Mesendoderm (in vitro differentiated cells): ENCODE data around the gene FAM50B.

Source experiments
- DNase-seq: peaks from one replicate; pipeline ENCODE4 v3.0.0; 2013
- H2AK5ac ChIP-seq: 2 replicates; pipeline ENCODE4 v1.6.1; 2013; ENCODE audit warnings: low read length, inconsistent platforms
- H2BK120ac ChIP-seq: 2 replicates; pipeline ENCODE4 v1.6.1; 2013; ENCODE audit warnings: low read depth, mild to moderate bottlenecking, low read length, moderate library complexity, mixed read lengths
- H2BK15ac ChIP-seq: replicated peaks from 2 replicates; pipeline ENCODE4 v1.6.1; 2013; ENCODE audit warnings: low read depth, mild to moderate bottlenecking, moderate library complexity
- H2BK5ac ChIP-seq: 2 replicates; pipeline ENCODE4 v1.6.1; 2013; ENCODE audit warnings: low read length, inconsistent platforms
- H3K18ac ChIP-seq: 2 replicates; pipeline ENCODE4 v1.6.1; 2013; ENCODE audit warnings: mild to moderate bottlenecking, low read length, mixed read lengths
- H3K23ac ChIP-seq: one replicate; pipeline ENCODE4 v1.6.1; 2013; ENCODE audit warnings: low read length
- H3K27ac ChIP-seq: 2 replicates; pipeline ENCODE4 v1.5.1; 2013; ENCODE audit warnings: low read depth, mild to moderate bottlenecking, inconsistent platforms, low read length, moderate library complexity
- H3K27me3 ChIP-seq: 2 replicates; pipeline ENCODE4 v1.6.1; 2013; ENCODE audit warnings: low read length, control low read depth, mild to moderate bottlenecking, inconsistent platforms; ENCODE audit not compliant: insufficient read depth, poor library complexity
- H3K36me3 ChIP-seq: 2 replicates; pipeline ENCODE4 v1.6.1; 2013; ENCODE audit warnings: low read length, inconsistent platforms; ENCODE audit not compliant: control insufficient read depth, insufficient read depth
- H3K4ac ChIP-seq: one replicate; pipeline ENCODE4 v1.6.1; 2013; ENCODE audit warnings: low read depth, mild to moderate bottlenecking, low read length, moderate library complexity
- H3K4me1 ChIP-seq: 2 replicates; pipeline ENCODE4 v1.6.1; 2013; ENCODE audit warnings: low read depth, low read length, inconsistent platforms; ENCODE audit not compliant: control insufficient read depth
- H3K4me2 ChIP-seq: 2 replicates; pipeline ENCODE4 v1.6.1; 2013; ENCODE audit warnings: low read length
- H3K4me3 ChIP-seq: 2 replicates; pipeline ENCODE4 v1.5.1; 2013; ENCODE audit warnings: mild to moderate bottlenecking, low read length
- H3K56ac ChIP-seq: one replicate; pipeline ENCODE4 v1.6.1; 2013; ENCODE audit warnings: low read length
- H3K79me1 ChIP-seq: 2 replicates; pipeline ENCODE4 v1.6.1; 2013; ENCODE audit warnings: low read length, inconsistent platforms
- H3K79me2 ChIP-seq: 2 replicates; pipeline ENCODE4 v1.6.1; 2013; ENCODE audit warnings: mild to moderate bottlenecking, low read length; ENCODE audit not compliant: control insufficient read depth, insufficient read depth
- H3K9ac ChIP-seq: 2 replicates; pipeline ENCODE4 v1.6.1; 2013; ENCODE audit warnings: low read length, inconsistent platforms
- H4K5ac ChIP-seq: one replicate; pipeline ENCODE4 v1.6.1; 2013; ENCODE audit warnings: low read length
- H4K8ac ChIP-seq: one replicate; pipeline ENCODE4 v1.6.1; 2013; ENCODE audit warnings: low read depth, mild to moderate bottlenecking, control low read depth, low read length, moderate library complexity
- WGBS: extraction: QIAGEN DNeasy Blood & Tissue Kit; methylation state at CpG from one replicate; pipeline ENCODE4 v1.1.7; 2013; ENCODE audit warnings: low lambda C conversion rate, missing lambda C conversion rate; ENCODE audit not compliant: insufficient coverage; ENCODE audit errors: extremely low coverage; 5-methylcytosine and 5-hydroxymethylcytosine counted together

Gene FAM50B

GRCh38 chr6:3869284-3869631 lies 20.1 kb downstream of the FAM50B start:
- WGBS, result no CpG with 5 or more reads among the region's 3 CpGs
- H2BK120ac ChIP-seq, result no peak overlapping the region
- no peak overlapping the region for H2BK5ac ChIP-seq
- H3K27me3 ChIP-seq, result no peaks in the 10 kb centered on the region
- no peak overlapping the region for H3K9ac ChIP-seq
- H4K5ac ChIP-seq, result no peak overlapping the region
- no peaks in the 10 kb centered on the region for H3K4me1 ChIP-seq
- no peak overlapping the region for H3K4ac ChIP-seq
- no peak overlapping the region for H3K4me3 ChIP-seq
- H3K56ac ChIP-seq, result no peak overlapping the region
- H4K8ac ChIP-seq, result no peak overlapping the region
- no peak for DNase-seq
- H2AK5ac ChIP-seq, result no peak overlapping the region
- H3K18ac ChIP-seq, result no peak overlapping the region
- H3K36me3 ChIP-seq, result no peaks in the 10 kb centered on the region
- H3K27ac ChIP-seq, result no peak overlapping the region
- H3K79me2 ChIP-seq, result no peaks in the 10 kb centered on the region
- no peak overlapping the region for H2BK15ac ChIP-seq
- no peak overlapping the region for H3K23ac ChIP-seq
- no peaks in the 10 kb centered on the region for H3K79me1 ChIP-seq
- H3K4me2 ChIP-seq, result no peak overlapping the region

- no peak overlapping the region for H3K4me2 ChIP-seq
- no peak overlapping the region for H4K8ac ChIP-seq
- H3K27me3 ChIP-seq, result no peaks in the 10 kb centered on the region
- H2BK15ac ChIP-seq, result no peak overlapping the region
- no peaks in the 10 kb centered on the region for H3K36me3 ChIP-seq
- no peak overlapping the region for H2BK5ac ChIP-seq
- H3K27ac ChIP-seq, result no peak overlapping the region
- no peak overlapping the region for H2AK5ac ChIP-seq
- H3K79me2 ChIP-seq, result no peaks in the 10 kb centered on the region
- no peak overlapping the region for H3K4ac ChIP-seq
- H3K79me1 ChIP-seq, result no peaks in the 10 kb centered on the region
- no peak overlapping the region for H3K56ac ChIP-seq
- no peak overlapping the region for H3K23ac ChIP-seq
- H3K4me1 ChIP-seq, result no peaks in the 10 kb centered on the region
- H3K18ac ChIP-seq, result no peak overlapping the region
- DNase-seq, result no peak
- WGBS, result no CpG with 5 or more reads among the region's 16 CpGs
- H3K4me3 ChIP-seq, result no peak overlapping the region
- H3K9ac ChIP-seq, result no peak overlapping the region
- no peak overlapping the region for H2BK120ac ChIP-seq
- no peak overlapping the region for H4K5ac ChIP-seq
Observed at GRCh38 chr6:3869632-3870527, 20.7 kb downstream of the FAM50B start.

- Histone ChIP-seq H3K4me2 (no peak overlapping the region), H3K4ac (no peak overlapping the region), H3K9ac (no peak overlapping the region), H3K36me3 (no peaks in the 10 kb centered on the region), H2BK15ac (no peak overlapping the region), H3K56ac (no peak overlapping the region), H2BK120ac (no peak overlapping the region), H3K4me1 (no peaks in the 10 kb centered on the region), H3K27me3 (no peaks in the 10 kb centered on the region), H3K27ac (no peak overlapping the region), H4K8ac (no peak overlapping the region), H2AK5ac (no peak overlapping the region), H3K4me3 (no peak overlapping the region), H3K79me1 (no peaks in the 10 kb centered on the region), H2BK5ac (no peak overlapping the region), H3K23ac (no peak overlapping the region), H3K18ac (no peak overlapping the region), H4K5ac (no peak overlapping the region), H3K79me2 (no peaks in the 10 kb centered on the region)
- no peak for DNase-seq
- WGBS, result no CpG with 5 or more reads among the region's 5 CpGs
Observed at GRCh38 chr6:3870528-3870925, 21.4 kb downstream of the FAM50B start.

GRCh38 chr6:3871515-3871914 lies 22.3 kb downstream of the FAM50B start:
- no peak overlapping the region for H2BK15ac ChIP-seq
- no peak overlapping the region for H3K23ac ChIP-seq
- no peak overlapping the region for H3K4me3 ChIP-seq
- DNase-seq, result no peak
- no peaks in the 10 kb centered on the region for H3K27me3 ChIP-seq
- H4K8ac ChIP-seq, result no peak overlapping the region
- no peaks in the 10 kb centered on the region for H3K36me3 ChIP-seq
- no peak overlapping the region for H2BK120ac ChIP-seq
- no peaks in the 10 kb centered on the region for H3K79me1 ChIP-seq
- H3K4me1 ChIP-seq, result no peaks in the 10 kb centered on the region
- H3K4me2 ChIP-seq, result no peak overlapping the region
- H3K79me2 ChIP-seq, result no peaks in the 10 kb centered on the region
- H3K27ac ChIP-seq, result no peak overlapping the region
- H3K9ac ChIP-seq, result no peak overlapping the region
- H3K18ac ChIP-seq, result no peak overlapping the region
- H2BK5ac ChIP-seq, result no peak overlapping the region
- no peak overlapping the region for H3K56ac ChIP-seq
- H4K5ac ChIP-seq, result no peak overlapping the region
- H2AK5ac ChIP-seq, result no peak overlapping the region
- no CpG with 5 or more reads among the region's 4 CpGs for WGBS
- no peak overlapping the region for H3K4ac ChIP-seq

- no peak for DNase-seq
- Histone ChIP-seq H3K27ac (no peak overlapping the region), H3K27me3 (no peaks in the 10 kb centered on the region), H3K9ac (no peak overlapping the region), H3K23ac (no peak overlapping the region), H4K5ac (no peak overlapping the region), H4K8ac (no peak overlapping the region), H3K4me3 (no peak overlapping the region), H2BK15ac (no peak overlapping the region), H2AK5ac (no peak overlapping the region), H3K36me3 (no peaks in the 10 kb centered on the region), H3K4me1 (no peaks in the 10 kb centered on the region), H3K4ac (no peak overlapping the region), H3K79me1 (no peaks in the 10 kb centered on the region), H3K4me2 (no peak overlapping the region), H3K79me2 (no peaks in the 10 kb centered on the region), H3K56ac (no peak overlapping the region), H2BK5ac (no peak overlapping the region), H3K18ac (no peak overlapping the region), H2BK120ac (no peak overlapping the region)
- WGBS, result no CpG with 5 or more reads among the region's 8 CpGs
Observed at GRCh38 chr6:3871939-3872338, 22.8 kb downstream of the FAM50B start.

- Histone ChIP-seq H2BK120ac (no peak overlapping the region), H3K4ac (no peak overlapping the region), H2AK5ac (no peak overlapping the region), H3K4me1 (no peaks in the 10 kb centered on the region), H3K4me2 (no peak overlapping the region), H2BK5ac (no peak overlapping the region), H3K56ac (no peak overlapping the region), H3K27ac (no peak overlapping the region), H2BK15ac (no peak overlapping the region), H3K18ac (no peak overlapping the region), H3K79me2 (no peaks in the 10 kb centered on the region), H4K8ac (no peak overlapping the region), H3K79me1 (no peaks in the 10 kb centered on the region), H3K23ac (no peak overlapping the region), H3K9ac (no peak overlapping the region), H3K36me3 (no peaks in the 10 kb centered on the region), H4K5ac (no peak overlapping the region), H3K4me3 (no peak overlapping the region), H3K27me3 (no peaks in the 10 kb centered on the region)
- WGBS, result no CpG with 5 or more reads among the region's 12 CpGs
- no peak for DNase-seq
Observed at GRCh38 chr6:3872370-3872854, 23.2 kb downstream of the FAM50B start.
